ENCODE results near the gene RBM20. TPM values are rescaled to one million over a fixed set of nuclear protein-coding genes. Genes with fewer than 3 reads are reported as not detected.

Gene RBM20
- total RNA-seq, 1 experiment from 2014 or later, result 0.11 TPM

- Histone ChIP-seq H3K79me2 (ENCODE audit: low read depth) (no peaks in the 10 kb centered on the region), H4K20me1 (ENCODE audit: insufficient read depth) (no peaks in the 10 kb centered on the region), H3K9me2 (ENCODE audit: insufficient read depth) (no peaks in the 10 kb centered on the region), H3K27ac (no peak overlapping the region), H3K4me1 (replicated peaks; ENCODE audit: insufficient read depth) (no peaks in the 10 kb centered on the region), H3F3A (ENCODE audit: insufficient read depth, low read depth) (no peaks in the 10 kb centered on the region), H3K36me3 (ENCODE audit: low read depth) (no peaks in the 10 kb centered on the region), H3K4me3 (no peak overlapping the region), H3K4me2 (no peak overlapping the region), H3K27me3 (ENCODE audit: insufficient read depth, low read depth) (no peaks in the 10 kb centered on the region), H3K9me3 (ENCODE audit: insufficient read depth, low read depth) (no peaks in the 10 kb centered on the region), H2AFZ (no peak overlapping the region)
- no TSS peak for BruUV-seq (replicated peaks)
- CTCF ChIA-PET, result no interaction called here
- peak; percentile 26 to 37 for DNase-seq
- intact Hi-C loops (cut with micrococcal nuclease; ENCODE audit: unreplicated experiment), result loop anchor here (10.0 kb wide), 1 partner anchor 435 kb away; the partner anchor contains the start of gene SMNDC1
- no peak for TF ChIP-seq EZH2 (IDR thresholded peaks at IDR 0.05; ENCODE audit: low read depth)
- no peak for TF ChIP-seq CTCF (conservative IDR thresholded peaks at IDR 0.05)
- POLR2A ChIA-PET (ENCODE audit: unreplicated experiment), result interaction anchor here (0.6 kb wide), 1 partner anchor 417 kb away, joined by 5 read pairs; no protein-coding TSS in a partner anchor
Measured at GRCh38 chr10:110739811-110740271, 95.7 kb downstream of the RBM20 start.

GRCh38 chr10:110742801-110743200, 98.7 kb downstream of the RBM20 start:
- intact Hi-C loops (cut with micrococcal nuclease; ENCODE audit: unreplicated experiment), result loop anchor here (10.0 kb wide), 1 partner anchor 438 kb away; the partner anchor contains the start of gene SMNDC1
- no peak overlapping the region for H3K27ac ChIP-seq
- no TSS peak for BruUV-seq (replicated peaks)

GRCh38 chr10:110744782-110745181, 100.6 kb downstream of the RBM20 start:
- Histone ChIP-seq H3K4me1 (replicated peaks; ENCODE audit: insufficient read depth) (no peaks in the 10 kb centered on the region), H3K79me2 (ENCODE audit: low read depth) (no peaks in the 10 kb centered on the region), H2AFZ (no peak overlapping the region), H3K4me3 (no peak overlapping the region), H3K36me3 (ENCODE audit: low read depth) (no peaks in the 10 kb centered on the region), H4K20me1 (ENCODE audit: insufficient read depth) (no peaks in the 10 kb centered on the region), H3K27ac (no peak overlapping the region), H3K27me3 (ENCODE audit: insufficient read depth, low read depth) (no peaks in the 10 kb centered on the region), H3K9me3 (ENCODE audit: insufficient read depth, low read depth) (no peaks in the 10 kb centered on the region), H3K4me2 (no peak overlapping the region), H3F3A (ENCODE audit: insufficient read depth, low read depth) (no peaks in the 10 kb centered on the region), H3K9me2 (ENCODE audit: insufficient read depth) (no peaks in the 10 kb centered on the region)
- POLR2A ChIA-PET (ENCODE audit: unreplicated experiment), result no interaction called here
- no peak for DNase-seq
- intact Hi-C loops (cut with micrococcal nuclease; ENCODE audit: unreplicated experiment), result loop anchor here (5.0 to 10.0 kb wide), 2 partner anchors 440 to 618 kb away; partner anchors contain the start of gene SMNDC1
- no peak for TF ChIP-seq CTCF (conservative IDR thresholded peaks at IDR 0.05)
- no peak for TF ChIP-seq EZH2 (IDR thresholded peaks at IDR 0.05; ENCODE audit: low read depth)
- BruUV-seq (replicated peaks), result no TSS peak
- CTCF ChIA-PET, result no interaction called here

More at GRCh38 chr10:110742801-110743200, 98.7 kb downstream of the RBM20 start:
- Histone ChIP-seq H3K4me1 (replicated peaks; ENCODE audit: insufficient read depth) (no peaks in the 10 kb centered on the region), H3F3A (ENCODE audit: insufficient read depth, low read depth) (no peaks in the 10 kb centered on the region), H4K20me1 (ENCODE audit: insufficient read depth) (no peaks in the 10 kb centered on the region), H3K4me2 (no peak overlapping the region), H3K36me3 (ENCODE audit: low read depth) (no peaks in the 10 kb centered on the region), H3K9me3 (ENCODE audit: insufficient read depth, low read depth) (no peaks in the 10 kb centered on the region), H3K79me2 (ENCODE audit: low read depth) (no peaks in the 10 kb centered on the region), H3K9me2 (ENCODE audit: insufficient read depth) (no peaks in the 10 kb centered on the region), H2AFZ (no peak overlapping the region), H3K27me3 (ENCODE audit: insufficient read depth, low read depth) (no peaks in the 10 kb centered on the region), H3K4me3 (no peak overlapping the region)
- CTCF ChIA-PET, result no interaction called here
- POLR2A ChIA-PET (ENCODE audit: unreplicated experiment), result no interaction called here
- no peak for TF ChIP-seq CTCF (conservative IDR thresholded peaks at IDR 0.05)
- TF ChIP-seq EZH2 (IDR thresholded peaks at IDR 0.05; ENCODE audit: low read depth), result no peak
- no peak for DNase-seq

All from PC-9 (cell line).